OCI-LY1 (cell line): ENCODE results near the gene TRIM34.

Experiments used
- H2AFZ ChIP-seq: fragments of 200-600 bp; sonication (generic), shearing (Covaris generic); 2 replicates; pipeline ENCODE4 v1.6.0; 2014; ENCODE audit warnings: antibody characterized with exemption, mild to moderate bottlenecking, low read length
- H3F3A ChIP-seq: fragments of 200-600 bp; sonication (generic), shearing (Covaris generic); 2 replicates; pipeline ENCODE4 v1.6.0; 2014; ENCODE audit warnings: mild to moderate bottlenecking, antibody characterized with exemption, low read length, moderate library complexity; ENCODE audit not compliant: insufficient read depth
- H3K27ac ChIP-seq: fragments of 200-600 bp; sonication (generic); 2 replicates; pipeline ENCODE4 v1.5.1; 2014; ENCODE audit warnings: low read length, mixed run types, mild to moderate bottlenecking, low read depth; ENCODE audit not compliant: poor library complexity, severe bottlenecking
- H3K27me3 ChIP-seq: fragments of 200-600 bp; sonication (generic); 2 replicates; pipeline ENCODE4 v1.6.0; 2014; ENCODE audit warnings: antibody characterized with exemption, mild to moderate bottlenecking, low read length, moderate library complexity; ENCODE audit not compliant: insufficient read depth
- H3K36me3 ChIP-seq: fragments of 200-600 bp; sonication (generic); 2 replicates; pipeline ENCODE4 v1.6.1; 2014; ENCODE audit warnings: mild to moderate bottlenecking, antibody characterized with exemption, low read length, moderate library complexity, mixed read lengths; ENCODE audit not compliant: insufficient read depth
- H3K4me1 ChIP-seq: fragments of 200-600 bp; sonication (generic); 2 replicates; pipeline ENCODE4 v1.5.1; 2014; ENCODE audit warnings: mild to moderate bottlenecking, low read length, moderate library complexity; ENCODE audit not compliant: insufficient read depth, severe bottlenecking
- H3K4me2 ChIP-seq: fragments of 200-600 bp; sonication (generic), shearing (Covaris generic); 2 replicates; pipeline ENCODE4 v1.6.1; 2014; ENCODE audit warnings: low read length
- H3K4me3 ChIP-seq: fragments of 200-600 bp; sonication (generic); 2 replicates; pipeline ENCODE4 v1.5.1; 2014; ENCODE audit warnings: low read length, low read depth, mild to moderate bottlenecking, mixed read lengths; ENCODE audit not compliant: poor library complexity, severe bottlenecking
- H3K79me2 ChIP-seq: fragments of 200-600 bp; shearing (Covaris generic); 2 replicates; pipeline ENCODE4 v1.6.1; 2016; ENCODE audit warnings: mixed run types, low read length, mixed read lengths; ENCODE audit not compliant: insufficient read depth
- H3K9ac ChIP-seq: fragments of 200-600 bp; sonication (generic), shearing (Covaris generic); 2 replicates; pipeline ENCODE4 v1.6.1; 2014; ENCODE audit warnings: mild to moderate bottlenecking, low read length, mixed read lengths
- H3K9me2 ChIP-seq: fragments of 200-600 bp; sonication (generic), shearing (Covaris generic); 2 replicates; pipeline ENCODE4 v1.6.1; 2014; ENCODE audit warnings: low read depth, mild to moderate bottlenecking, low read length, mixed read lengths
- H3K9me3 ChIP-seq: fragments of 200-600 bp; shearing (Covaris generic); 2 replicates; pipeline ENCODE4 v1.6.1; 2014; ENCODE audit warnings: low read length, mixed read lengths
- H4K20me1 ChIP-seq: fragments of 200-600 bp; sonication (generic), shearing (Covaris generic); 2 replicates; pipeline ENCODE4 v1.6.0; 2016; ENCODE audit warnings: mild to moderate bottlenecking, low read length; ENCODE audit not compliant: insufficient read depth
- CTCF ChIP-seq: fragments of 200-600 bp; sonication (generic), shearing (Covaris generic); IDR thresholded peaks from 2 replicates; pipeline ENCODE4 v1.5.1; 2017; ENCODE audit warnings: mild to moderate bottlenecking, antibody characterized with exemption, low read length, moderate library complexity, mixed read lengths
- EZH2 ChIP-seq: fragments of 200-600 bp; sonication (generic), shearing (Covaris generic); IDR thresholded peaks from 2 replicates; pipeline ENCODE4 v1.8.0; 2017; ENCODE audit warnings: borderline replicate concordance, mixed run types, mild to moderate bottlenecking, antibody characterized with exemption, low read length, moderate library complexity, mixed read lengths

TRIM34 gene

GRCh38 chr11:5618807-5619206 lies 6.0 kb upstream of the TRIM34 start:
- no peaks in the 10 kb centered on the region for H4K20me1 ChIP-seq
- H3K79me2 ChIP-seq: no peaks in the 10 kb centered on the region
- H3K36me3 ChIP-seq: no peaks in the 10 kb centered on the region
- H3K4me2 ChIP-seq: no peak overlapping the region
- no peaks in the 10 kb centered on the region for H3K9me3 ChIP-seq
- no peak overlapping the region for H3K9ac ChIP-seq
- H3K27me3 ChIP-seq: no peaks in the 10 kb centered on the region
- no peak overlapping the region for H2AFZ ChIP-seq
- H3K4me1 ChIP-seq: peaks cover 3% of the 10 kb centered on the region
- H3F3A ChIP-seq: no peaks in the 10 kb centered on the region
- no peak overlapping the region for H3K27ac ChIP-seq
- H3K9me2 ChIP-seq: no peaks in the 10 kb centered on the region
- TF ChIP-seq CTCF (no peak), EZH2 (no peak)
- no peak overlapping the region for H3K4me3 ChIP-seq

GRCh38 chr11:5620651-5621521 lies 3.9 kb upstream of the TRIM34 start:
- TF ChIP-seq EZH2 (no peak), CTCF (no peak)
- no peak overlapping the region for H3K27ac ChIP-seq
- no peaks in the 10 kb centered on the region for H3K27me3 ChIP-seq
- no peaks in the 10 kb centered on the region for H3K9me2 ChIP-seq
- no peaks in the 10 kb centered on the region for H3K79me2 ChIP-seq
- H3K36me3 ChIP-seq: no peaks in the 10 kb centered on the region
- no peak overlapping the region for H2AFZ ChIP-seq
- peaks cover 18% of the 10 kb centered on the region for H3K4me1 ChIP-seq
- no peaks in the 10 kb centered on the region for H4K20me1 ChIP-seq
- H3F3A ChIP-seq: no peaks in the 10 kb centered on the region
- no peaks in the 10 kb centered on the region for H3K9me3 ChIP-seq
- no peak overlapping the region for H3K4me3 ChIP-seq
- no peak overlapping the region for H3K4me2 ChIP-seq
- no peak overlapping the region for H3K9ac ChIP-seq

DNA sequence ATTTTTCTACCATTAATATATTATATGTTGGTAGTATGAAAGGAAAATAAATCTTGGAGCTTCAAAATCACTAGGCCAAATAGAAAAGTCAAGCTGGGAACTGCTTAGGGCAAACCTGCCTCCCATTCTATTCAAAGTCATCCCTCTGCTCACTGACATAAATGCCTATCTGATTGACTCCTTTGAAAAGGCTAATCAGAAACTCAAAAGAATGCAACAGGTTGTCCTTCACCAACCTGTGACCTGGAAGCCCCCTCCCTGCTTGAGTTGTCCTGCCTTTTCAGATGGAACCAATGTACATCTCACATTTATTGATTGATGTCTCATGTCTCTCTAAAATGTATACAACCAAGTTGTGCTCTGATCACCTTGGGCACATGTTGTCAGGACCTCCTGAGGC lies 3.2 kb upstream of the TRIM34 start:
- peaks cover 20% of the 10 kb centered on the region for H3K4me1 ChIP-seq
- no peak overlapping the region for H3K4me3 ChIP-seq
- H2AFZ ChIP-seq: no peak overlapping the region
- H3F3A ChIP-seq: no peaks in the 10 kb centered on the region
- H3K36me3 ChIP-seq: no peaks in the 10 kb centered on the region
- no peak overlapping the region for H3K27ac ChIP-seq
- no peaks in the 10 kb centered on the region for H3K79me2 ChIP-seq
- no peak overlapping the region for H3K9ac ChIP-seq
- H3K4me2 ChIP-seq: no peak overlapping the region
- H4K20me1 ChIP-seq: no peaks in the 10 kb centered on the region
- H3K9me2 ChIP-seq: no peaks in the 10 kb centered on the region
- H3K9me3 ChIP-seq: no peaks in the 10 kb centered on the region
- TF ChIP-seq EZH2 (no peak), CTCF (no peak)
- H3K27me3 ChIP-seq: no peaks in the 10 kb centered on the region
